SK-N-SH (cell line): Measurements from ENCODE around the gene TPSAB1. TPM values are rescaled to one million over a fixed set of nuclear protein-coding genes. Genes with fewer than 3 reads are reported as not detected.

Source experiments
- CTCF ChIA-PET: fragments of 300-600, 350-600 bp; formaldehyde crosslinking; extraction: SDS; loops from one replicate; lab custom pipeline; 2021; lab: Yijun Ruan, JAX
- POLR2A ChIA-PET: fragments of 350-600 bp; sonication (Branson Sonifier 250); formaldehyde crosslinking; extraction: SDS; loops from one replicate; lab custom pipeline; 2020; ENCODE audit warnings: antibody characterized with exemption, inconsistent platforms; lab: Yijun Ruan, JAX
- DNase-seq: peaks from one replicate; pipeline ENCODE4 v3.0.0; 2012
- H2AFZ ChIP-seq: fragments of 200-600 bp; sonication (generic); 2 replicates; pipeline ENCODE4 v1.8.1; 2016; ENCODE audit warnings: antibody characterized with exemption, mild to moderate bottlenecking, low read depth
- H3F3A ChIP-seq: fragments of 200-600 bp; sonication (generic); replicated peaks from 2 replicates; pipeline ENCODE3; 2016; ENCODE audit warnings: antibody characterized with exemption, mild to moderate bottlenecking; ENCODE audit not compliant: insufficient read depth
- H3K27ac ChIP-seq, 2 experiments: fragments of 200-500 bp in 1 of 2; fragments of 200-600 bp in 1 of 2; sonication (Bioruptor generic) in 1 of 2; sonication (generic), shearing (Covaris generic) in 1 of 2; 2 replicates each; pipeline versions ENCODE4 v1.5.1 to v1.6.1; 2014 to 2016; ENCODE audit warnings: low read depth in 2 of 2, inconsistent platforms in 1 of 2, low read length in 1 of 2, mild to moderate bottlenecking in 1 of 2, mixed read lengths in 1 of 2
- H3K27me3 ChIP-seq: fragments of 200-600 bp; sonication (generic), shearing (Covaris generic); 2 replicates; pipeline ENCODE4 v1.6.1; 2016; ENCODE audit warnings: mixed run types; ENCODE audit not compliant: insufficient read depth
- H3K36me3 ChIP-seq, 2 experiments: fragments of 200-500 bp in 1 of 2; fragments of 200-600 bp in 1 of 2; sonication (Bioruptor generic) in 1 of 2; sonication (generic) in 1 of 2; replicated peaks in 1 of 2; 2 replicates each; pipeline versions ENCODE3 to v1.5.1; 2014 to 2016; ENCODE audit warnings: low read length in 1 of 2, mild to moderate bottlenecking in 1 of 2; ENCODE audit not compliant: insufficient read depth in 2 of 2, control insufficient read depth in 1 of 2
- H3K4me1 ChIP-seq, 2 experiments: fragments of 200-500 bp in 1 of 2; fragments of 200-600 bp in 1 of 2; sonication (Bioruptor generic) in 1 of 2; sonication (generic), shearing (Covaris generic) in 1 of 2; 2 replicates each; pipeline versions ENCODE4 v1.5.1 to v1.6.1; 2014 to 2016; ENCODE audit warnings: low read depth in 1 of 2, low read length in 1 of 2, mixed run types in 1 of 2; ENCODE audit not compliant: insufficient read depth in 2 of 2, control insufficient read depth in 1 of 2
- H3K4me2 ChIP-seq: fragments of 200-600 bp; sonication (generic), shearing (Covaris generic); 2 replicates; pipeline ENCODE4 v1.6.1; 2017; ENCODE audit warnings: mixed run types
- H3K4me3 ChIP-seq, 2 experiments: fragments of 200-500 bp in 1 of 2; fragments of 200-600 bp in 1 of 2; sonication (Bioruptor generic) in 1 of 2; sonication (generic), shearing (Covaris generic) in 1 of 2; 2 replicates each; pipeline versions ENCODE4 v1.5.1 to v1.8.1; 2014 to 2016; ENCODE audit warnings: low read depth in 2 of 2, inconsistent platforms in 1 of 2, low read length in 1 of 2, mild to moderate bottlenecking in 1 of 2, mixed read lengths in 1 of 2, moderate library complexity in 1 of 2
- H3K79me2 ChIP-seq: fragments of 200-600 bp; sonication (generic); 2 replicates; pipeline ENCODE4 v1.8.1; 2017; ENCODE audit warnings: mild to moderate bottlenecking; ENCODE audit not compliant: insufficient read depth
- H3K9ac ChIP-seq: fragments of 200-600 bp; sonication (generic); 2 replicates; pipeline ENCODE4 v1.6.1; 2017; ENCODE audit warnings: mixed run types
- H3K9me2 ChIP-seq: fragments of 200-600 bp; sonication (generic); 2 replicates; pipeline ENCODE4 v1.6.1; 2017; ENCODE audit warnings: mixed run types
- H3K9me3 ChIP-seq: fragments of 200-600 bp; sonication (generic); 2 replicates; pipeline ENCODE4 v1.6.1; 2017; ENCODE audit warnings: mixed run types, mild to moderate bottlenecking, moderate library complexity
- H4K20me1 ChIP-seq: fragments of 200-600 bp; sonication (generic); 2 replicates; pipeline ENCODE4 v1.6.1; 2017; ENCODE audit warnings: mild to moderate bottlenecking, mixed run types; ENCODE audit not compliant: insufficient read depth
- EP300 ChIP-seq, 2 experiments: IDR thresholded peaks; 2 replicates each; pipeline versions ENCODE4 v1.4.0 to v1.6.1; 2012; ENCODE audit warnings: borderline replicate concordance in 1 of 2, low read depth in 1 of 2, low read length in 1 of 2
- FOSL2 ChIP-seq: IDR thresholded peaks from 2 replicates; pipeline ENCODE4 v1.4.0; 2012; ENCODE audit warnings: low read depth, mild to moderate bottlenecking, moderate library complexity, borderline replicate concordance
- GABPA ChIP-seq: IDR thresholded peaks from 2 replicates; pipeline ENCODE4 v1.4.0; 2012; ENCODE audit warnings: low read depth, mild to moderate bottlenecking
- GATA2 ChIP-seq: sonication (generic); formaldehyde crosslinking; IDR thresholded peaks from 2 replicates; pipeline ENCODE4 v1.5.0; 2020; ENCODE audit warnings: mild to moderate bottlenecking, missing genetic modification reagents
- POLR2AphosphoS5 ChIP-seq: IDR thresholded peaks from 2 replicates; pipeline ENCODE4 v1.6.1; 2012; ENCODE audit warnings: low read depth, low read length
- RCOR1 ChIP-seq: fragments of 150-350 bp; IDR thresholded peaks from 2 replicates; pipeline ENCODE4 v1.6.1; 2017; ENCODE audit warnings: antibody characterized with exemption, low read length
- RXRA ChIP-seq: IDR thresholded peaks from 2 replicates; pipeline ENCODE4 v1.4.0; 2012; ENCODE audit warnings: low read depth, mild to moderate bottlenecking, borderline replicate concordance
- SIN3A ChIP-seq: IDR thresholded peaks from 2 replicates; pipeline ENCODE4 v1.6.1; 2012; ENCODE audit warnings: low read depth, mild to moderate bottlenecking, low read length, moderate library complexity, borderline replicate concordance
- SMC3 ChIP-seq: IDR thresholded peaks from 2 replicates; pipeline ENCODE4 v1.6.1; 2012; ENCODE audit warnings: low read depth, low read length, improper control_type of control experiment
- TCF12 ChIP-seq: IDR thresholded peaks from 2 replicates; pipeline ENCODE4 v1.4.0; 2012
- TEAD4 ChIP-seq: IDR thresholded peaks from 2 replicates; pipeline ENCODE4 v1.4.0; 2012; ENCODE audit warnings: mild to moderate bottlenecking, borderline replicate concordance; ENCODE audit not compliant: insufficient read depth
- YY1 ChIP-seq: IDR thresholded peaks from 2 replicates; pipeline ENCODE4 v1.4.0; 2012; ENCODE audit warnings: low read depth, mild to moderate bottlenecking
- WGBS: methylation state at CpG from one replicate; pipeline ENCODE4 v1.1.6; 2017; ENCODE audit warnings: low lambda C conversion rate; 5-methylcytosine and 5-hydroxymethylcytosine counted together
- polyA plus RNA-seq, 3 experiments: library from polyadenylated mRNA; depleted of rRNA; stranded (reverse); fragments of >200 nt; gene quantifications; 2 replicates each; pipeline ENCODE4 v1.2.3, GENCODE V29; 2012
- TF ChIP-seq, protein P1 (sequence below): IDR thresholded peaks from 2 replicates; pipeline ENCODE4 v1.4.0; 2012; ENCODE audit warnings: low read depth, borderline replicate concordance
- TF ChIP-seq, protein P2 (sequence below): fragments of 200-600 bp; sonication (generic); IDR thresholded peaks from 2 replicates; pipeline ENCODE4 v1.6.1; 2017; ENCODE audit warnings: antibody characterized with exemption, mild to moderate bottlenecking, moderate library complexity

The TPSAB1 gene
- polyA plus RNA-seq, 1 of the 3 experiments (the other 2 are of a cell fraction) = not detected

DNA sequence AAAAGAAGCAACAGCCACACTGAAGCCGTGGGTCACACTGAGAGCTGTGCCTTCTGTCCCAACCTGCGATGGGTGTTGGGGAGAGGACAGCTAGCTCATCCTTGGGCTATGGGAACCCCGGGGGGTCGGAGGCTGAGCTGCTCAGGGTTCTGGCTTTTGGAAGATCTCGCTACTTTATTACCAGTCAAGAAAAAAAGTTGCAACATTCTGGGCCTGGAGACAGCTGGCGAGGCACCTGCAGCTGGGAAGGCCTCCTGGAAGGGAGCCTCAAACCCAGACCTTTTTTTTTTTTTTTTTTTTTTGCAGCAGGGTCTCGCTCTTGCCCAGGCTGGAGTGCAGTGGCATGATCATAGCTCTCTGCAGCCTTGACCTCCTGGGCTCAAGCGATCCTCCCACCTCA, 40.3 kb downstream of the TPSAB1 start:
- Histone ChIP-seq H3K9me2 (no peaks in the 10 kb centered on the region), H3K79me2 (no peaks in the 10 kb centered on the region), H3K4me1 (no peaks in the 10 kb centered on the region; a peak in 1 of 4 replicates), H3K9ac (no peak overlapping the region), H3F3A (no peaks in the 10 kb centered on the region), H3K27ac (no peak overlapping the region), H3K9me3 (no peaks in the 10 kb centered on the region), H3K4me2 (no peak overlapping the region), H4K20me1 (no peaks in the 10 kb centered on the region), H3K27me3 (peaks cover 86% of the 10 kb centered on the region), H3K36me3 (no peaks in the 10 kb centered on the region), H2AFZ (no peak overlapping the region), H3K4me3 (no peak overlapping the region)
- WGBS = 31% methylated on average over 8 of the region's 8 CpGs
- ChIA-PET CTCF (interaction anchor here (2.3 kb wide), 1 partner anchor 20 kb away, joined by 15 read pairs; no protein-coding TSS in a partner anchor), POLR2A (no interaction called here)
- no peak for DNase-seq
- TF ChIP-seq FOSL2 (no peak), GABPA (no peak), TEAD4 (no peak)

DNA sequence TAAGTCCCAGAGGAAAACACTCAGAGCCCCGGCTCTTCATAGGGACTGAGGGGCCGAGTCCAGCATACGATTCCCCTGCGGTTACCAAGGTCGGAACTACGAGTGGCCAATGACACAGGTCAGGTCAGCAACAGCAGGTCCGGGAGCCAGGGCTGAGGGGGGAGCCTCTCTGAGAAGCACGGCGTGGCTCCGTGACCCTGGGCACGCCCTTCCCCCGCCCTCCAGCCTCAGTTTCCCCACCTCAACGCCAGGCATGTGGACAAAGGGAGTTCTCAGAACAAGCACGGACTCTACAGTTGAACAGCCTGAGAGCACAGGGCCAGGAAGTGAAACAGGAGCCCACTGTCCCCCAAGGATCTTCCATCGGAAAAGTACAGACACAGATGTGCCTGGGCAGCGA, 41.0 kb downstream of the TPSAB1 start:
- peaks cover 86% of the 10 kb centered on the region for H3K27me3 ChIP-seq
- CTCF ChIA-PET = interaction anchor here (2.3 kb wide), 1 partner anchor 19 kb away, joined by 15 read pairs; no protein-coding TSS in a partner anchor
- no peaks in the 10 kb centered on the region for H3K9me2 ChIP-seq
- H3K27ac ChIP-seq = no peak overlapping the region
- DNase-seq = no peak
- H3F3A ChIP-seq = no peaks in the 10 kb centered on the region
- no peak overlapping the region for H3K9ac ChIP-seq
- no peaks in the 10 kb centered on the region for H3K79me2 ChIP-seq
- TF ChIP-seq POLR2AphosphoS5 (no peak), RXRA (no peak), TCF12 (no peak), SMC3 (no peak), EP300 (IDR thresholded peaks at IDR 0.05; ENCODE audit: borderline replicate concordance in 1 of 2, low read depth in 1 of 2, low read length in 1 of 2) (no peak), GATA2 (CRISPR knock-in tag) (no peak), GABPA (no peak), SIN3A (no peak), RCOR1 (no peak), YY1 (no peak)
- TF ChIP-seq, protein P1, sequence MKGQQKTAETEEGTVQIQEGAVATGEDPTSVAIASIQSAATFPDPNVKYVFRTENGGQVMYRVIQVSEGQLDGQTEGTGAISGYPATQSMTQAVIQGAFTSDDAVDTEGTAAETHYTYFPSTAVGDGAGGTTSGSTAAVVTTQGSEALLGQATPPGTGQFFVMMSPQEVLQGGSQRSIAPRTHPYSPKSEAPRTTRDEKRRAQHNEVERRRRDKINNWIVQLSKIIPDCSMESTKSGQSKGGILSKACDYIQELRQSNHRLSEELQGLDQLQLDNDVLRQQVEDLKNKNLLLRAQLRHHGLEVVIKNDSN = no peak
- TF ChIP-seq, protein P2, sequence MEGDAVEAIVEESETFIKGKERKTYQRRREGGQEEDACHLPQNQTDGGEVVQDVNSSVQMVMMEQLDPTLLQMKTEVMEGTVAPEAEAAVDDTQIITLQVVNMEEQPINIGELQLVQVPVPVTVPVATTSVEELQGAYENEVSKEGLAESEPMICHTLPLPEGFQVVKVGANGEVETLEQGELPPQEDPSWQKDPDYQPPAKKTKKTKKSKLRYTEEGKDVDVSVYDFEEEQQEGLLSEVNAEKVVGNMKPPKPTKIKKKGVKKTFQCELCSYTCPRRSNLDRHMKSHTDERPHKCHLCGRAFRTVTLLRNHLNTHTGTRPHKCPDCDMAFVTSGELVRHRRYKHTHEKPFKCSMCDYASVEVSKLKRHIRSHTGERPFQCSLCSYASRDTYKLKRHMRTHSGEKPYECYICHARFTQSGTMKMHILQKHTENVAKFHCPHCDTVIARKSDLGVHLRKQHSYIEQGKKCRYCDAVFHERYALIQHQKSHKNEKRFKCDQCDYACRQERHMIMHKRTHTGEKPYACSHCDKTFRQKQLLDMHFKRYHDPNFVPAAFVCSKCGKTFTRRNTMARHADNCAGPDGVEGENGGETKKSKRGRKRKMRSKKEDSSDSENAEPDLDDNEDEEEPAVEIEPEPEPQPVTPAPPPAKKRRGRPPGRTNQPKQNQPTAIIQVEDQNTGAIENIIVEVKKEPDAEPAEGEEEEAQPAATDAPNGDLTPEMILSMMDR = no peak
- TF ChIP-seq, all 33 proteins: peak for 0
- POLR2A ChIA-PET = no interaction called here
- Histone ChIP-seq H2AFZ (no peak overlapping the region), H3K4me1 (no peaks in the 10 kb centered on the region; a peak in 1 of 4 replicates), H3K36me3 (no peaks in the 10 kb centered on the region), H3K4me2 (no peak overlapping the region), H3K9me3 (no peaks in the 10 kb centered on the region), H3K4me3 (no peak overlapping the region), H4K20me1 (no peaks in the 10 kb centered on the region)
- WGBS = 32% methylated on average over 6 of the region's 16 CpGs
